Gastroesophageal sphincter (tissue), 4 donors: ENCODE results near the gene METTL24. TPM values are rescaled to one million over a fixed set of nuclear protein-coding genes. Genes with fewer than 3 reads are reported as not detected.

Experiments
- ATAC-seq: fragments of 150-250 bp; one replicate; pipeline ENCODE4 v1.9.1; 2016; ENCODE audit warnings: mild to moderate bottlenecking, moderate library complexity
- H3K27ac ChIP-seq, 4 donors: fragments of 200-600 bp; sonication (generic) in 3 of 4; 1 replicate in 3 of 4; 2 replicates in 1 of 4; pipeline ENCODE4 v1.5.1; 2016 to 2019
- H3K27me3 ChIP-seq: fragments of 200-600 bp; sonication (generic); one replicate; pipeline ENCODE4 v1.5.1; 2019
- H3K36me3 ChIP-seq, 2 donors: fragments of 200-600 bp; sonication (generic); one replicate each; pipeline ENCODE4 v1.5.1; 2019; ENCODE audit warnings: control low read depth in 1 of 2
- H3K4me1 ChIP-seq, 3 donors: fragments of 200-600 bp; sonication (generic); 1 replicate in 2 of 3; 2 replicates in 1 of 3; pipeline ENCODE4 v1.5.1; 2016 to 2019; ENCODE audit warnings: control low read depth in 2 of 3
- H3K4me3 ChIP-seq, 2 donors: fragments of 200-600 bp; sonication (generic); one replicate each; pipeline ENCODE4 v1.5.1; 2019; ENCODE audit warnings: mild to moderate bottlenecking in 1 of 2, moderate library complexity in 1 of 2
- H3K9me3 ChIP-seq, 3 donors: fragments of 200-600 bp; sonication (generic); one replicate each; pipeline ENCODE4 v1.5.1; 2017 to 2019; ENCODE audit warnings: control low read depth in 2 of 3
- EP300 ChIP-seq: sonication (generic); formaldehyde crosslinking; IDR thresholded peaks from one replicate; pipeline ENCODE4 v1.6.1; 2017; ENCODE audit warnings: antibody characterized with exemption, mild to moderate bottlenecking
- POLR2A ChIP-seq, 2 donors: fragments of 450-650 bp; IDR thresholded peaks; one replicate each; pipeline ENCODE4 v1.6.1; 2017; ENCODE audit warnings: antibody characterized with exemption in 2 of 2, mild to moderate bottlenecking in 2 of 2, moderate library complexity in 1 of 2
- POLR2AphosphoS5 ChIP-seq: sonication (generic); formaldehyde crosslinking; IDR thresholded peaks from one replicate; pipeline ENCODE4 v1.6.1; 2017; ENCODE audit warnings: antibody characterized with exemption
- WGBS, 2 donors: methylation state at CpG; one replicate each; pipeline ENCODE4 v1.1.5; 2018; ENCODE audit warnings: low coverage in 1 of 2; 5-methylcytosine and 5-hydroxymethylcytosine counted together
- total RNA-seq, 4 donors: library from RNA; depleted of rRNA; stranded (reverse); fragments of >200 nt; gene quantifications; one replicate each; pipeline ENCODE4 v1.1.0, GENCODE V29; 2016
- TF ChIP-seq, protein P1 (sequence below), 4 experiments: fragments of 200-600 bp in 2 of 4; fragments of 450-650 bp in 2 of 4; sonication (generic) in 1 of 4; IDR thresholded peaks; one replicate each; pipeline ENCODE4 v1.5.1; 2017 to 2019; ENCODE audit warnings: antibody characterized with exemption in 4 of 4, mild to moderate bottlenecking in 2 of 4, moderate library complexity in 2 of 4

METTL24 gene
- total RNA-seq, 4 donors from 2014 or later = 18.6 to 33.6 (median 24.4) TPM

DNA sequence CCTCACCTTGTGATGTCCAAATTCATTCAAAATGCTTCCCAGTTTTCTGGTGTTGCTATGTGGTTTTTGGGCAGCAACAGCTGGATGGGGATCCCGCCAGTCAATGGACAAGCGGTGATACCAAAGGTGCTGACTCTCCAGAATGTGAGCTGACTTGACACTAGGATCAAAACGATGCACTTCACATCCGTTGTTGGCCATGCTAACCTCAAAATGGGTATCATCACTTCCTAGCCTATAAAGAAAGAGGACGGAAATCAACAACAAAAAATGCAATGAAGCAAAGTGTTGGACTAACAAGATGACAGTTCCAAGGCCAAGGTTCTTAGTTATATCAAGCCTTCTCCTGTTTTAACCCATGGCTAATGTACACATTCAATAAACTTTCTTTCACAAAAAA is 59.2 kb downstream of the METTL24 start:
- H3K27ac ChIP-seq = no peak overlapping the region
- ATAC-seq = no peak
- WGBS, 2 donors = 72 to 94% methylated on average over 2 to 3 of the region's 5 CpGs

DNA sequence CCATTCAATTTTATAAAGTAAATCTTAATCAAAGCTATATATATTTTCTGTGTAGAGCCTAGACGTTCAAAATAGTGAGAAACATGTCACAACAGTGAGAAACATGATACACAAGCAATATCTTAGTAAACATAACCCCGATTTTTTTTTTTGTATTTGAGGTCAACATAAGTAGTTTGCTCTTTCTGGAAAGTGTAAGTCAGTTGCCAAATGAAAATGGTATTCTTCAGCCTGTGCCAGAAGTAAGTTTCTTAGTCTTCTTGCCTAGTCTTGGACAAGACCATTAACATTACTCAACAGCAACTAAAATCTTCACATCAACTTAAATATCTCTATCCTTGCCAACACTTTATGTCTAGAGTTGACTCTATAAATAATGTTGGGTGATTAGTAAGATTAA is 59.7 kb downstream of the METTL24 start:
- TF ChIP-seq POLR2A (IDR thresholded peaks at IDR 0.05) (no peak), EP300 (no peak), POLR2AphosphoS5 (no peak)
- TF ChIP-seq, protein P1, sequence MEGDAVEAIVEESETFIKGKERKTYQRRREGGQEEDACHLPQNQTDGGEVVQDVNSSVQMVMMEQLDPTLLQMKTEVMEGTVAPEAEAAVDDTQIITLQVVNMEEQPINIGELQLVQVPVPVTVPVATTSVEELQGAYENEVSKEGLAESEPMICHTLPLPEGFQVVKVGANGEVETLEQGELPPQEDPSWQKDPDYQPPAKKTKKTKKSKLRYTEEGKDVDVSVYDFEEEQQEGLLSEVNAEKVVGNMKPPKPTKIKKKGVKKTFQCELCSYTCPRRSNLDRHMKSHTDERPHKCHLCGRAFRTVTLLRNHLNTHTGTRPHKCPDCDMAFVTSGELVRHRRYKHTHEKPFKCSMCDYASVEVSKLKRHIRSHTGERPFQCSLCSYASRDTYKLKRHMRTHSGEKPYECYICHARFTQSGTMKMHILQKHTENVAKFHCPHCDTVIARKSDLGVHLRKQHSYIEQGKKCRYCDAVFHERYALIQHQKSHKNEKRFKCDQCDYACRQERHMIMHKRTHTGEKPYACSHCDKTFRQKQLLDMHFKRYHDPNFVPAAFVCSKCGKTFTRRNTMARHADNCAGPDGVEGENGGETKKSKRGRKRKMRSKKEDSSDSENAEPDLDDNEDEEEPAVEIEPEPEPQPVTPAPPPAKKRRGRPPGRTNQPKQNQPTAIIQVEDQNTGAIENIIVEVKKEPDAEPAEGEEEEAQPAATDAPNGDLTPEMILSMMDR (IDR thresholded peaks at IDR 0.05) = no peak
- Histone ChIP-seq H3K4me1 (peaks cover 0 to 17% (median 0%) of the 10 kb centered on the region in 3 donors), H3K27ac (no peak overlapping the region), H3K4me3 (no peak overlapping the region), H3K9me3 (no peaks in the 10 kb centered on the region), H3K36me3 (no peaks in the 10 kb centered on the region), H3K27me3 (no peaks in the 10 kb centered on the region)
- 16 to 27% methylated on average over 2 of the region's 2 CpGs for WGBS, 2 donors
- ATAC-seq = no peak

More for the DNA sequence above, 59.2 kb downstream of the METTL24 start:
- Histone ChIP-seq H3K4me3 (no peak overlapping the region), H3K4me1 (peaks cover 0 to 17% (median 0%) of the 10 kb centered on the region in 3 donors), H3K9me3 (no peaks in the 10 kb centered on the region), H3K27me3 (no peaks in the 10 kb centered on the region), H3K36me3 (no peaks in the 10 kb centered on the region)
- no peak for TF ChIP-seq EP300
- no peak for TF ChIP-seq POLR2A (IDR thresholded peaks at IDR 0.05)
- no peak for TF ChIP-seq POLR2AphosphoS5

DNA sequence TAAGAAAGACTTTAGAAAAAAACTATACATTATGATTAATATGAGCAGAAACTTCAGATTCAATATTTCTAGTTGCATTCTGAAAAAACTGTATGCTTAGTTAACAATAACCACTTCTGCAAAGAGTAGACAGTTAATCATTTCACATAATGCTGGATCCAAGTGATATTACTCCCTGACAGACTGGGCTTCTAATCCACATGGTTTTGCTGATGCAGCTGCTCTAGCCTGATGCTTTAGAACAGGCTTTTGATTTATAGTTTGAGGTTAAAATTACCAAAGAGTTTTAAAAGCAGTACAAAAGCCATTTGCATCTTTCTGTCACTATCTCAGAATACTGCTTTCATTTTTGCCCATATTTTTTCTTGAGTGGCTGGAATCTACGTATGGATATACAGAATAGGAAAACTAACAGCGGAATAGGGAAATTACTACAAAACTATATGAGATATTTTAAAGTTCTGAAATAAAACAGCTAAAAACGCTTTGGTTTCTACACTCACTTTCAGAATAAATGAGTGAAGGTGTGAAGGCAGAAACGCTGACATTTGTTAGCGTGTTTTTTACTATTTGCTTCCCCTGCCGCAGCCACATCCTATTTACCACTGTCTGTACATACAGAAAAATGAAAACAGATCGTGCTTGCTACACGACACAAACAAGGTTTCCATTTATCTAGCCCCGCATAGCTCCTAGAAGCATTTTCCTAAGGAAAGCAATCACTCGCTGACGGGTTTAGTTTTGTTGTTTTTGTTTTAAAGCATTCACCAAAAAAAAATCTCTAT is 61.7 kb downstream of the METTL24 start:
- no peak for ATAC-seq
- H3K4me3 ChIP-seq = no peak overlapping the region
- TF ChIP-seq POLR2AphosphoS5 = no peak
- TF ChIP-seq, protein P1 (IDR thresholded peaks at IDR 0.05) = no peak
- TF ChIP-seq POLR2A (IDR thresholded peaks at IDR 0.05) = no peak
- TF ChIP-seq EP300 = no peak
- H3K27me3 ChIP-seq = no peaks in the 10 kb centered on the region
- WGBS, 2 donors = 50 to 78% methylated on average over 11 of the region's 11 CpGs
- H3K4me1 ChIP-seq = peaks cover 0 to 17% (median 0%) of the 10 kb centered on the region in 3 donors
- no peaks in the 10 kb centered on the region for H3K36me3 ChIP-seq
- no peaks in the 10 kb centered on the region for H3K9me3 ChIP-seq
- H3K27ac ChIP-seq = no peak overlapping the region

DNA sequence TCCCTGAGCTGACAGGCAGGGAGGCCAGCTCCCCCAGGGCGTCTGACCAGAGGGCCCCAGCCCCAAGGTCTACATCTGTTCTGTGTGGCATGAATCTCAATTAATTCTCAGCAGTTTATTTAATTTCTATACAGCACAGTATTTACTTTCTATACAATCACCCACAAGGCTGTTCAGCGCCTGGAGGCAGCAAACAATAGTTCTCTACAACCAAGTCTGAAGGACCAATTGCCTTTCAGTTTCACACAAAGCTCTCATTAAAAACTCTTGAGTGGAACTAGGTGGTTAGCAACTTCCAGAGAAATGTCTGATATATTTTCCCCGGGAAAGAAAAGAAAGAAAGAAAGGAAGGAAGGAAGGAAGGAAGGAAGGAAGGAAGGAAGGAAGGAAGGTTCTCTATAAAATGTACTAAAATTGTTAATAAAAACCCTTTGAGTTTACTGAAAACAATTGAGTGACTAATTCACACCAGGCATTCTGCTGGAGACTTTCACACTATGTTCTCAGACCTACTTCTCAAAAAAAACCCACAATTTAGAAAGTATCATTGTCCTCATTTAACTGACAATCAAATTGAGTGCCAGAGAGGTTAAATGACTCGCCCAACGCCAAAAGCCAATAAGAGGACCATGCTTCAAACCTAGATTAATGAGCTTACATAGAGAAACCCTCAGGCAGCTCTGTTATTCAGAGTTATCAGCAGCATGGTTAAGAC is 62.5 kb downstream of the METTL24 start:
- TF ChIP-seq EP300 (no peak), POLR2A (IDR thresholded peaks at IDR 0.05) (no peak)
- TF ChIP-seq, protein P1 (IDR thresholded peaks at IDR 0.05) = no peak
- H3K4me1 ChIP-seq = peaks cover 0 to 17% (median 0%) of the 10 kb centered on the region in 3 donors
- no peaks in the 10 kb centered on the region for H3K36me3 ChIP-seq
- no peaks in the 10 kb centered on the region for H3K27me3 ChIP-seq
- H3K27ac ChIP-seq = no peak overlapping the region
- no peak overlapping the region for H3K4me3 ChIP-seq
- no peaks in the 10 kb centered on the region for H3K9me3 ChIP-seq
- 53 to 74% methylated on average over 2 to 5 of the region's 5 CpGs for WGBS, 2 donors
- no peak for ATAC-seq

DNA sequence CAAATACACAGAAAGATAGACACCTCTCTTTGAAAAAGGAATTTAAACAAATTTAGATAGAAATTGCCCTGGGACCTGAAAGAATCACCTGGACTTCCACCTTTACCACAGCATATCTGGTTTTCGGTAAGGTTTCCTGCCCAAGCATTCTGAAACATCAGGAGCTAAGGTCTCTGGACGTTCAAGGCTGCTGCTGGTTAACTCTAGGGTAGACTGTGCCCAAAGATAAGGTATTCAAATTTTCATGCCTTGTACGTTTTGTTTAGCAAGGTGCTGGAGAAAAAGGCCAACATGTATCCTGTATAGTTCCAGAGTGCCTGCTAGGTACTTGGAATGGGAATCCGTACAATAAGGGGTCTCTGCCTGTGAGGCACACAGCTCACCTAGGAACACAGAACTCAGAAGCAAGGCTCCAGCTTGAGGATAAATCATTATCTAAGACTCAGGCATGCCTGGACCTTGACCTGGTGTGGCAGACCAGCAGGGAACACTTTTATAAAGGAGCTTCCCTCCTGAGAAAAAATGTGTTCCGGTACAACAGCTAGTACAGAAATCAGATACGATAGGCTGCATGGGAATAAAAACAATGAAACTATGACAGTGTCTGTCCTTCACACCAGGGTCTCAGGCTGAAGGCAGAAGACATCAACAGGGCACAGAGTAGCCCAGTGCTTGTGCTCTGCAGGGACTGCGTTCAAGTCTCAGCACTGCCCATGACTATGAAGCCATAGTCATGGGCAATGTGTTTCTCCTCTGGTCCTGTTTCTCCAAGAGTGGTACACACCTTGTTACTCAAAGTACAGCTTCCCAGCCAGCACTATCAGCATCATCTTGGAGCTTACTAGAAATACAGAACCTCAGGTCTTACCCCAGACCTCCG is 70.4 kb downstream of the METTL24 start:
- no peak for TF ChIP-seq POLR2A (IDR thresholded peaks at IDR 0.05)
- TF ChIP-seq, protein P1 (IDR thresholded peaks at IDR 0.05) = no peak
- TF ChIP-seq EP300 = no peak
- TF ChIP-seq POLR2AphosphoS5 = no peak
- H3K36me3 ChIP-seq = peaks cover 0 to 8% of the 10 kb centered on the region in 2 donors
- WGBS, 2 donors = 78 to 94% methylated on average over 5 to 6 of the region's 8 CpGs
- no peak overlapping the region for H3K27ac ChIP-seq
- H3K4me3 ChIP-seq = no peak overlapping the region
- no peaks in the 10 kb centered on the region for H3K9me3 ChIP-seq
- H3K4me1 ChIP-seq = peaks cover 0 to 25% (median 0%) of the 10 kb centered on the region in 3 donors
- ATAC-seq = no peak
- H3K27me3 ChIP-seq = no peaks in the 10 kb centered on the region
